Measurements from ENCODE around the gene BSND.

Gene BSND

DNA sequence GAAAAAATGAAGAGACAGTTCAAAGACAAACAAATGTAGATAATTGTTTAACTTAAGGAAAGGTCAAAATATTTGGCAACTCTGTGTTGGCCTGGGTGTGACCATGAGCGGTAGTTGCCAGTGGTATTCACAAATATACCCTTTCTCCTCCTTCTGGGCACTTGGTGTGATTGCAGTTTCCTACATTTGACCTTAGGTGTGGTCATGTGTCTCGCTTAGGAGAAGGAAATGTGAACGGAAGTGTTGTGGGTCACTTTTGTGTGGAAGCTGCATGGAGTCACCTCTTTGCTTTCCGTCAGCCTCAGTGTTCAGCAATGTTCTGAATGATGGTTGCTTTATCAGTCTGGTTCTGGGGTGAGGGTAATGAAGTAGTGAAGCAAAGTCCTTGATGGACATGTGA is 37.2 kb downstream of the BSND start:
- no peak overlapping the region for H3K27ac ChIP-seq
- TF ChIP-seq, protein P1, sequence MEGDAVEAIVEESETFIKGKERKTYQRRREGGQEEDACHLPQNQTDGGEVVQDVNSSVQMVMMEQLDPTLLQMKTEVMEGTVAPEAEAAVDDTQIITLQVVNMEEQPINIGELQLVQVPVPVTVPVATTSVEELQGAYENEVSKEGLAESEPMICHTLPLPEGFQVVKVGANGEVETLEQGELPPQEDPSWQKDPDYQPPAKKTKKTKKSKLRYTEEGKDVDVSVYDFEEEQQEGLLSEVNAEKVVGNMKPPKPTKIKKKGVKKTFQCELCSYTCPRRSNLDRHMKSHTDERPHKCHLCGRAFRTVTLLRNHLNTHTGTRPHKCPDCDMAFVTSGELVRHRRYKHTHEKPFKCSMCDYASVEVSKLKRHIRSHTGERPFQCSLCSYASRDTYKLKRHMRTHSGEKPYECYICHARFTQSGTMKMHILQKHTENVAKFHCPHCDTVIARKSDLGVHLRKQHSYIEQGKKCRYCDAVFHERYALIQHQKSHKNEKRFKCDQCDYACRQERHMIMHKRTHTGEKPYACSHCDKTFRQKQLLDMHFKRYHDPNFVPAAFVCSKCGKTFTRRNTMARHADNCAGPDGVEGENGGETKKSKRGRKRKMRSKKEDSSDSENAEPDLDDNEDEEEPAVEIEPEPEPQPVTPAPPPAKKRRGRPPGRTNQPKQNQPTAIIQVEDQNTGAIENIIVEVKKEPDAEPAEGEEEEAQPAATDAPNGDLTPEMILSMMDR (IDR thresholded peaks at IDR 0.05), result no peak
- DNase-seq (ENCODE audit: low spot score), result no peak
- no peak overlapping the region for H3K4me3 ChIP-seq

DNA sequence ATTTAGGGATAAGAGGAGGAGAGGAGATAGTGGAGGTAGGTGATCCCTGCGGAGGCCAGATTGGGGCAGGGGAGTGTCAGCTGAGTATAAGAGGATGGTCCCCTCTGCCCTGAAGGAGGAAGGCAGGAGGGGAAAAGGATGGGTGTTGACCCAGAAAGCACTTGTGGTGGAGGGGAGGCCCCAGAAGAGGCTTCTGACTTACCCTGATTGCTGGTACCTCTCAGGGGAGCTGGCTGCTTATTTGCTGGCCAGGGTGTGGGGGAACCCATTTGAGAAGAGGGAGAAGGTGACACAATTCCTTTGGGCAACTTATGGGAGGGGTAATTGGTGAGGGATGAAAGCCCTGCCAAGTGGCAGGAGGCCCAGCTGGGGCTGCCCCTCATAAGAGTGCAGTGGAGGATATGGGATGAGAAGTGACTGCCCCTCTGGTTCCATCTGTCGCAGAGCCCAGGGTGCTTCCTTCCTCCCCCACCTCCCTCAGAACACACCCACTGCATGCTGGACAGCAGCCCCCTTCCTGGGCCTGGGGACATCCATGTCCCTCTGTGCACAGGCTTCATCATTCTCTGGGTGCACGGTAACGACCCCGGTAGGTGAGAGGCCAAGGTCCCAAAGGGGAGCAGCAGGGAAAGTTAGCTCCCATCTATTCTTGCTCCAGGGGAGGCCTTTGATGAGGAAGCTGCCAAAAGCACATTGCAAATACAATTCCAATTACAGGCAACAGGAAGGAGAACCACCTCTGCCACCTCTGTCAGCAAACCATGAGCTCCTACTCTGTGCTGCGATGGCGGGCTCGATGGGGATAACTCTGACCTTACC is 39.2 kb downstream of the BSND start:
- DNase-seq (ENCODE audit: low spot score), result no peak
- no peak overlapping the region for H3K27ac ChIP-seq
- TF ChIP-seq, protein P1 (IDR thresholded peaks at IDR 0.05), result no peak
- H3K4me3 ChIP-seq, result no peak overlapping the region

DNA sequence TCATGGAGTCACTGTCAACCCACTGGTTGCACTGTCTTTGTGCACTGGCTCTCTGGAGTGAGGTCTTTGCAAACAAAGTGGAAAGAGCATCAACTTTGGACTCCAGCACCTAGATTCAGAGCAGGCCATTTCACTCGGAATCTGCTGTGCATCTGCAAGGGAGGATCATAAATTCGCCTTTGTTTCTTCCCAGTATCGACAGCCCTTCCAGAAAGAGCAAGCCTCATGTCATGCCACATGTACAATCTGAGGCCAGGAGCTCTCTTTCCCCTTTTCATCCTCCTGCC is 39.8 kb downstream of the BSND start:
- TF ChIP-seq, protein P1 (IDR thresholded peaks at IDR 0.05), result no peak
- no peak for DNase-seq (ENCODE audit: low spot score)
- H3K4me3 ChIP-seq, result no peak overlapping the region
- H3K27ac ChIP-seq, result no peak overlapping the region

DNA sequence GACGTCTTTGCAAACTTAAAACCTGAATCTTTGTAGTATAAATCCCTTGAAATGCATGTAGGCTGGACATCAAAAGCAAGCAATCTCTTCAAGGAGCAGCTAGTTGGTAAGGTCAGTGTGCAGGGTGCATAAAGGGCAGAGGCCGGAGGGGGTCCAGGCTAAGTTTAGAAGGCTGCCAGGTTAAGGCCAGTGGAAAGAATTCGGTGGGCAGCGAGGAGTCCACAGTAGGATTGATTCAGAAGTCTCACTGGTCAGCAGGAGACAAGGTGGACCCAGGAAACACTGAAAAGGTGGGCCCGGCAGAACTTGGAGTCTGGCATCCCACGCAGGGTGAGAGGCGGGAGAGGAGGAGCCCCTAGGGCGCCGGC is 40.2 kb downstream of the BSND start:
- no peak overlapping the region for H3K4me3 ChIP-seq
- TF ChIP-seq, protein P1 (IDR thresholded peaks at IDR 0.05), result no peak
- H3K27ac ChIP-seq, result no peak overlapping the region
- no peak for DNase-seq (ENCODE audit: low spot score)

DNA sequence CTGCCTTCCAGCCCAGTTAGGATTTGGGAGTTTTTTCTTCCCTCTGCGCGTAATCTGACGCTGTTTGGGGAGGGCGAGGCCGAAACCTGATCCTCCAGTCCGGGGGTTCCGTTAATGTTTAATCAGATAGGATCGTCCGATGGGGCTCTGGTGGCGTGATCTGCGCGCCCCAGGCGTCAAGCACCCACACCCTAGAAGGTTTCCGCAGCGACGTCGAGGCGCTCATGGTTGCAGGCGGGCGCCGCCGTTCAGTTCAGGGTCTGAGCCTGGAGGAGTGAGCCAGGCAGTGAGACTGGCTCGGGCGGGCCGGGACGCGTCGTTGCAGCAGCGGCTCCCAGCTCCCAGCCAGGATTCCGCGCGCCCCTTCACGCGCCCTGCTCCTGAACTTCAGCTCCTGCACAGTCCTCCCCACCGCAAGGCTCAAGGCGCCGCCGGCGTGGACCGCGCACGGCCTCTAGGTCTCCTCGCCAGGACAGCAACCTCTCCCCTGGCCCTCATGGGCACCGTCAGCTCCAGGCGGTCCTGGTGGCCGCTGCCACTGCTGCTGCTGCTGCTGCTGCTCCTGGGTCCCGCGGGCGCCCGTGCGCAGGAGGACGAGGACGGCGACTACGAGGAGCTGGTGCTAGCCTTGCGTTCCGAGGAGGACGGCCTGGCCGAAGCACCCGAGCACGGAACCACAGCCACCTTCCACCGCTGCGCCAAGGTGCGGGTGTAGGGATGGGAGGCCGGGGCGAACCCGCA is 40.8 kb downstream of the BSND start, which contains the start of gene PCSK9:
Gene PCSK9, plus strand, starts transcription at position 207 of the 741 bp plus-strand sequence. Its CDS starts 290 bp downstream, at position 497.
- TF ChIP-seq, protein P1 (IDR thresholded peaks at IDR 0.05), result no peak
- no peak within 1 kb of the TSS for H3K27ac ChIP-seq
- peak within 1 kb of the TSS; percentile 58 for H3K4me3 ChIP-seq
- DNase-seq (ENCODE audit: low spot score), result no peak

DNA sequence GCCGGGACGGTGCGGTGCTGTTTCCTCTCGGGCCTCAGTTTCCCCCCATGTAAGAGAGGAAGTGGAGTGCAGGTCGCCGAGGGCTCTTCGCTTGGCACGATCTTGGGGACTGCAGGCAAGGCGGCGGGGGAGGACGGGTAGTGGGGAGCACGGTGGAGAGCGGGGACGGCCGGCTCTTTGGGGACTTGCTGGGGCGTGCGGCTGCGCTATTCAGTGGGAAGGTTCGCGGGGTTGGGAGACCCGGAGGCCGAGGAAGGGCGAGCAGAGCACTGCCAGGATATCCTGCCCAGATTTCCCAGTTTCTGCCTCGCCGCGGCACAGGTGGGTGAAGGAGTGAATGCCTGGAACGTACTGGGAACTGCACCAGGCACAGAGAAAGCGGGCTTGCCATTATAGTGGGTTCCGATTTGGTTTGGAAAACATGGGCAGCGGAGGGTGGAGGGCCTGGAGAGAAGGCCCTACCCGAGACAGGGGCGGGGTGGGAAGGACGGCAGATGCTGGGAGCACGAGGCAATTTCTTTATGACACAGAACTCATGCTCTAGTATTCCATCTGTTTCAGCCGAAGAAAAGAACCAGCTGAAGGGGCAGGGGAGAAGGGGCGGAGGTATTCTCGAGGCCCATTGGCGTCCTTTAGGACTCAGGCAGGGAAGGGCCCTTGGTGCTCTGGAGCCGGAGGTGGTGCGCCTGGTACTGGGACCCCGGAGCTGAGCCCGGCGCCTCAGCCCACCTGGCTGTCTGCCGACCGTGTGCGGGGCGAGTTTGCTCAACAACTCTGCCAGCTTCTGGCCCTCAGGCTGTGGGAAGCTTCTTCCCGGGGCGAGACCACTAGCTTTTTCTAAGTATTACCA is 41.6 kb downstream of the BSND start:
- TF ChIP-seq, protein P1 (IDR thresholded peaks at IDR 0.05), result no peak
- no peak for DNase-seq (ENCODE audit: low spot score)
- Histone ChIP-seq H3K27ac (no peak overlapping the region), H3K4me3 (peak overlapping the region; percentile 58)
